IMR-90 (cell line): ENCODE data around the gene SARDH.

Experiments used
- BHLHE40 ChIP-seq: fragments of 150-350 bp; IDR thresholded peaks from 2 replicates; pipeline ENCODE4 v1.6.1; 2016; ENCODE audit warnings: mild to moderate bottlenecking, low read depth, low read length
- CHD1 ChIP-seq: IDR thresholded peaks from 2 replicates; pipeline ENCODE4 v1.6.1; 2012; ENCODE audit warnings: low read depth, low read length, improper control_type of control experiment
- CTCF ChIP-seq: conservative IDR thresholded peaks from 2 replicates; pipeline ENCODE4 v1.5.1; 2012; ENCODE audit warnings: mild to moderate bottlenecking, low read depth, low read length, improper control_type of control experiment
- ELK1 ChIP-seq: fragments of 150-350 bp; IDR thresholded peaks from 2 replicates; pipeline ENCODE4 v1.6.1; 2016; ENCODE audit warnings: low read depth, mild to moderate bottlenecking, low read length, moderate library complexity, borderline replicate concordance
- FOS ChIP-seq: fragments of 150-350 bp; IDR thresholded peaks from 2 replicates; pipeline ENCODE4 v1.6.1; 2016; ENCODE audit warnings: low read depth, low read length
- POLR2A ChIP-seq: IDR thresholded peaks from 2 replicates; pipeline ENCODE4 v1.6.1; 2012; ENCODE audit warnings: mild to moderate bottlenecking, low read depth, low read length
- RAD21 ChIP-seq: IDR thresholded peaks from 2 replicates; pipeline ENCODE4 v1.6.1; 2012; ENCODE audit warnings: low read length, improper control_type of control experiment
- SMC3 ChIP-seq: fragments of 150-350 bp; IDR thresholded peaks from 2 replicates; pipeline ENCODE4 v1.6.1; 2016; ENCODE audit warnings: low read depth, mild to moderate bottlenecking, antibody characterized with exemption, low read length, moderate library complexity
- USF2 ChIP-seq: fragments of 150-350 bp; IDR thresholded peaks from 2 replicates; pipeline ENCODE4 v1.6.1; 2017; ENCODE audit warnings: mild to moderate bottlenecking, antibody characterized with exemption, low read length, low read depth

- TF ChIP-seq USF2 (no peak), CTCF (no peak), POLR2A (no peak), FOS (no peak), SMC3 (no peak), ELK1 (no peak), BHLHE40 (no peak), CHD1 (no peak), RAD21 (no peak)
These were observed 101.2 kb downstream of the SARDH start for GRCh38 chr9:133636902-133637301.
